Measurements from ENCODE around the gene HOXD11.

Gene HOXD11

DNA sequence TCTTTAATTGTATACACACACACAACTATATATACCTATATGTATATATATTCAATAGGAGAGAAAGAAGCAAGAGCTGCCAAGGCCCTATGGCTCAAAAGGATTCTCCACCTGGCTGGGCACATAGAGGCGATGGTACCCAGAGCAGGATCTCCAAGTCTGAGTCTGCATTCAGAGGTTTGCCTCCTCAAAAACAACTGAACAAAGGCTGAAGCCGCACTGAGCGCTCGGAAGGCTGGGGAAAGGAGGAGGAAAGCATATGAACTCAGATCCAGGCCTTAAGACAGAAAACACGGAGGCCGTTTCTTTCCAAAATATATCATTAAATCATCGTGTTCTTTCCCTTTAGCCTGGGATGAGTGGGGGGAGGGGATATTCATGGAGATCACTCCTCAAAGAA is 3.9 kb upstream of the HOXD11 start:
- Histone ChIP-seq H3K27ac (ENCODE audit: low read length) (no peak overlapping the region), H2AFZ (ENCODE audit: low read depth, low read length) (no peak overlapping the region), H3K36me3 (ENCODE audit: insufficient read depth, low read length) (no peaks in the 10 kb centered on the region), H3K4me1 (ENCODE audit: insufficient read depth, low read length) (peaks cover 3% of the 10 kb centered on the region), H3K9me3 (ENCODE audit: insufficient read depth, low read length, severe bottlenecking) (no peaks in the 10 kb centered on the region), H3K4me2 (ENCODE audit: insufficient read depth, low read length) (no peak overlapping the region), H3K4me3 (ENCODE audit: low read depth in 1 of 2, low read length in 2 of 2) (no peak overlapping the region), H3K27me3 (ENCODE audit: insufficient read depth, low read length, poor library complexity) (no peaks in the 10 kb centered on the region), H3K79me2 (ENCODE audit: insufficient read depth, low read length) (no peaks in the 10 kb centered on the region), H3K9ac (ENCODE audit: low read depth, low read length) (no peak overlapping the region), H4K20me1 (ENCODE audit: insufficient read depth, low read length) (no peaks in the 10 kb centered on the region)
- ATAC-seq (ENCODE audit: insufficient read depth, low read depth): no peak
- no peak for DNase-seq
- TF ChIP-seq, protein P1, sequence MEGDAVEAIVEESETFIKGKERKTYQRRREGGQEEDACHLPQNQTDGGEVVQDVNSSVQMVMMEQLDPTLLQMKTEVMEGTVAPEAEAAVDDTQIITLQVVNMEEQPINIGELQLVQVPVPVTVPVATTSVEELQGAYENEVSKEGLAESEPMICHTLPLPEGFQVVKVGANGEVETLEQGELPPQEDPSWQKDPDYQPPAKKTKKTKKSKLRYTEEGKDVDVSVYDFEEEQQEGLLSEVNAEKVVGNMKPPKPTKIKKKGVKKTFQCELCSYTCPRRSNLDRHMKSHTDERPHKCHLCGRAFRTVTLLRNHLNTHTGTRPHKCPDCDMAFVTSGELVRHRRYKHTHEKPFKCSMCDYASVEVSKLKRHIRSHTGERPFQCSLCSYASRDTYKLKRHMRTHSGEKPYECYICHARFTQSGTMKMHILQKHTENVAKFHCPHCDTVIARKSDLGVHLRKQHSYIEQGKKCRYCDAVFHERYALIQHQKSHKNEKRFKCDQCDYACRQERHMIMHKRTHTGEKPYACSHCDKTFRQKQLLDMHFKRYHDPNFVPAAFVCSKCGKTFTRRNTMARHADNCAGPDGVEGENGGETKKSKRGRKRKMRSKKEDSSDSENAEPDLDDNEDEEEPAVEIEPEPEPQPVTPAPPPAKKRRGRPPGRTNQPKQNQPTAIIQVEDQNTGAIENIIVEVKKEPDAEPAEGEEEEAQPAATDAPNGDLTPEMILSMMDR (IDR thresholded peaks at IDR 0.05; ENCODE audit: borderline replicate concordance, extremely low read depth, low read length, poor library complexity, severe bottlenecking): no peak
- no peak for TF ChIP-seq EZH2 (IDR thresholded peaks at IDR 0.05; ENCODE audit: borderline replicate concordance, low read depth, low read length, severe bottlenecking)

DNA sequence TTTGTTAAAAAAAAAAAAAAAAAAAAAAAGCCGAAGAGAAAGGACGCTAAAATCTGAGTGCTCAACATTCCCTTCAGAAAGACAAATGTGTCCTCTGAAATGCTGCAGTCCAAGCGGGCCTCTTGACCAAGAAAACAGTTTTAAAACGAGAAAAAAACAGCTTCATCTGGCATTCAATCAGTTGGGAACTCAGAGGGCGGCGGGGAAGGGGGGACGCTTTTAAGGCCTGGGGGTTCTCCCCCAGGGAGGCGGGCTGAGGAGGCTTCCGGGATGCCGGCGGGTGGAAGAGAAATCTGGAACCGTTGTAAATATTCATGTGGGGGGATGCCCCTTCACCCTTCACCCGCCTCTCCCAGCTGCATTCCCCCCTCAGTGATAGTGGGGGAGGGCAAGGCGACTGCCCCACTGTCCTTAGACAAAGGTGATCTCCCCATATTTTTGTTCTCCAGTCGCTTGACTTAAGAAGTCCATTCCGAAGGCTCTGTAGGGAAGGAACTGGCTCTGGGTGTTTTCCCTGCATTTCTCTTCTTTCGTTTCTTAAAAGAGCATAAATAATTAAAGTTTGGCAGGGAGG is 3.3 kb upstream of the HOXD11 start:
- no peaks in the 10 kb centered on the region for H3K79me2 ChIP-seq (ENCODE audit: insufficient read depth, low read length)
- no peak overlapping the region for H3K4me2 ChIP-seq (ENCODE audit: insufficient read depth, low read length)
- TF ChIP-seq, protein P1 (IDR thresholded peaks at IDR 0.05; ENCODE audit: borderline replicate concordance, extremely low read depth, low read length, poor library complexity, severe bottlenecking): no peak
- no peak for TF ChIP-seq EZH2 (IDR thresholded peaks at IDR 0.05; ENCODE audit: borderline replicate concordance, low read depth, low read length, severe bottlenecking)
- H3K9me3 ChIP-seq (ENCODE audit: insufficient read depth, low read length, severe bottlenecking): no peaks in the 10 kb centered on the region
- no peak for ATAC-seq (ENCODE audit: insufficient read depth, low read depth)
- no peak overlapping the region for H3K4me3 ChIP-seq (ENCODE audit: low read depth in 1 of 2, low read length in 2 of 2)
- H4K20me1 ChIP-seq (ENCODE audit: insufficient read depth, low read length): no peaks in the 10 kb centered on the region
- H3K4me1 ChIP-seq (ENCODE audit: insufficient read depth, low read length): no peaks in the 10 kb centered on the region
- H3K9ac ChIP-seq (ENCODE audit: low read depth, low read length): no peak overlapping the region
- H3K27me3 ChIP-seq (ENCODE audit: insufficient read depth, low read length, poor library complexity): no peaks in the 10 kb centered on the region
- no peak overlapping the region for H3K27ac ChIP-seq (ENCODE audit: low read length)
- H3K36me3 ChIP-seq (ENCODE audit: insufficient read depth, low read length): no peaks in the 10 kb centered on the region
- no peak for DNase-seq
- H2AFZ ChIP-seq (ENCODE audit: low read depth, low read length): no peak overlapping the region

DNA sequence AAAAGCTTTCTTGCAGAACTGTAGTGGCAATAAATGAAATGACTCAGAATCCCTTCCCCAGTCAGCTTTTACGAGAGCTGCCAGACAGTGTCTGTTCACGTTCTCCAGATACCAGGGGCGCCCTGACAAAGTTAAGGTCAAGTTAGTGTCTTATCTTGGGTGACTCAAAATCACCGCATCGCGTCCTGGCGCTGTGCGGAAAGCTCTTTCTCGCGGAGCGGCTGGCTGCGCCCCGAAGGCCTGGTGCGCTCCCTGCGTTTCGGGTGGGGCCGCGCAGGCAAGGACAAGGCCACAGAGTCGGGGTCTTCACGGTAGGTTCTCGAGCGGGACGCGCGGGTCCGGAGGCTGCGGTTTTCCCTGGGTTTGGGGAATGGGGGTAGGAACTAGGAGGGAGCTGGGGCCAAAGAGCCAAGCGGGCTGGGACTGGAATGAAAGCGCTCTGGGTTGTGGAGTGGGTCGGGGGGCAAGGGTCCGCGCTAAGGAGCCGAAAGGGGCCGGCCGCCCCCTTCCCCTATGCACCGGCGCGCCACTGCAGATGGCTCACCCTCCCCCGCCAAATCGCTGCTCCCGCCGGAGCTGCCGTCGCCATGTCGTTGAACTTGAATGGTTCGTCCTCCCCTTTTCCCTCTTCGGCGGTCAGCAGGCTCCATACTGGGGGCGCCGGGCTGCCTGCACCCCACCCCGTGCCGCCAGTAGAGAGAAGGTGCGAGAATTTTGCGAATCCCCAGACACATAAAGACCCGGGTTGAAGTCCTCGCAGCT is 2.6 kb upstream of the HOXD11 start:
- no peak for ATAC-seq (ENCODE audit: insufficient read depth, low read depth)
- no peaks in the 10 kb centered on the region for H3K27me3 ChIP-seq (ENCODE audit: insufficient read depth, low read length, poor library complexity)
- no peak overlapping the region for H3K27ac ChIP-seq (ENCODE audit: low read length)
- H2AFZ ChIP-seq (ENCODE audit: low read depth, low read length): no peak overlapping the region
- H3K4me3 ChIP-seq (ENCODE audit: low read depth in 1 of 2, low read length in 2 of 2): no peak overlapping the region
- no peaks in the 10 kb centered on the region for H3K79me2 ChIP-seq (ENCODE audit: insufficient read depth, low read length)
- no peaks in the 10 kb centered on the region for H3K9me3 ChIP-seq (ENCODE audit: insufficient read depth, low read length, severe bottlenecking)
- no peak for DNase-seq
- no peak overlapping the region for H3K9ac ChIP-seq (ENCODE audit: low read depth, low read length)
- no peak for TF ChIP-seq EZH2 (IDR thresholded peaks at IDR 0.05; ENCODE audit: borderline replicate concordance, low read depth, low read length, severe bottlenecking)
- TF ChIP-seq, protein P1 (IDR thresholded peaks at IDR 0.05; ENCODE audit: borderline replicate concordance, extremely low read depth, low read length, poor library complexity, severe bottlenecking): no peak
- H4K20me1 ChIP-seq (ENCODE audit: insufficient read depth, low read length): no peaks in the 10 kb centered on the region
- H3K36me3 ChIP-seq (ENCODE audit: insufficient read depth, low read length): no peaks in the 10 kb centered on the region
- no peaks in the 10 kb centered on the region for H3K4me1 ChIP-seq (ENCODE audit: insufficient read depth, low read length)
- no peak overlapping the region for H3K4me2 ChIP-seq (ENCODE audit: insufficient read depth, low read length)

Measured in DND-41 (cell line).